UCSD-AML1 (cell line): Measurements from ENCODE around the gene NT5DC1.
A peak's percentile ranks its signal among the peaks of the same experiment; 100 is the strongest.

Source experiments
- DNase-seq: peaks from one replicate; lab custom pipeline; 2025; ENCODE audit not compliant: unreplicated experiment; lab: John Stamatoyannopoulos, UW

The NT5DC1 gene

GRCh38 chr6:116133453-116133852 is 32.8 kb downstream of the NT5DC1 start:
- DNase-seq, result no peak

- DNase-seq, result no peak
Observed at GRCh38 chr6:116136373-116136772, 35.7 kb downstream of the NT5DC1 start.

- DNase-seq, result no peak
Observed at GRCh38 chr6:116136933-116137340, 36.3 kb downstream of the NT5DC1 start.

GRCh38 chr6:116139917-116140316 is 39.3 kb downstream of the NT5DC1 start:
- DNase-seq, result no peak

GRCh38 chr6:116144605-116145004 is 44.0 kb downstream of the NT5DC1 start:
- no peak for DNase-seq

- DNase-seq, result no peak
Observed at GRCh38 chr6:116145803-116146675, 45.4 kb downstream of the NT5DC1 start.

GRCh38 chr6:116152620-116153019 is 52.0 kb downstream of the NT5DC1 start:
- DNase-seq, result no peak

- no peak for DNase-seq
Observed at GRCh38 chr6:116154887-116155286, 54.2 kb downstream of the NT5DC1 start.

- DNase-seq, result peak; percentile 8
Observed at GRCh38 chr6:116156405-116157326, 56.0 kb downstream of the NT5DC1 start.

- DNase-seq, result no peak
Observed at GRCh38 chr6:116157391-116157790, 56.7 kb downstream of the NT5DC1 start.

- DNase-seq, result no peak
Observed at GRCh38 chr6:116158641-116159040, 58.0 kb downstream of the NT5DC1 start.

GRCh38 chr6:116159782-116160524 is 59.3 kb downstream of the NT5DC1 start:
- no peak for DNase-seq

- DNase-seq, result no peak
Observed at GRCh38 chr6:116165596-116165995, 64.9 kb downstream of the NT5DC1 start.

GRCh38 chr6:116166369-116166768 is 65.7 kb downstream of the NT5DC1 start:
- no peak for DNase-seq

GRCh38 chr6:116168148-116168547 is 67.5 kb downstream of the NT5DC1 start:
- no peak for DNase-seq

GRCh38 chr6:116169880-116170279 is 69.2 kb downstream of the NT5DC1 start:
- DNase-seq, result no peak

- no peak for DNase-seq
Observed at GRCh38 chr6:116170358-116171057, 69.9 kb downstream of the NT5DC1 start.

GRCh38 chr6:116173928-116174327 is 73.3 kb downstream of the NT5DC1 start:
- no peak for DNase-seq

GRCh38 chr6:116175344-116175743 is 74.7 kb downstream of the NT5DC1 start:
- no peak for DNase-seq

- no peak for DNase-seq
Observed at GRCh38 chr6:116176596-116176995, 75.9 kb downstream of the NT5DC1 start.

- no peak for DNase-seq
Observed at GRCh38 chr6:116180375-116180774, 79.7 kb downstream of the NT5DC1 start.
